Endothelial cell of umbilical vein (primary cell): ENCODE data around the gene VRK1. TPM values are rescaled to one million over a fixed set of nuclear protein-coding genes. Genes with fewer than 3 reads are reported as not detected.

Source experiments
- BruUV-seq: library from RNA; stranded (reverse); fragments of 400-500 nt; replicated peaks from 2 replicates; lab custom pipeline; 2021; lab: Mats Ljungman, UMichigan
- CTCF ChIA-PET: fragments of 300-600, 350-600 bp; sonication (Branson Sonifier 250); formaldehyde crosslinking; loops from one replicate; lab custom pipeline; 2021; ENCODE audit warnings: antibody characterized with exemption, inconsistent platforms; lab: Charles Lee
- POLR2A ChIA-PET: fragments of 300-600, 350-600 bp; sonication (Branson Sonifier 250); formaldehyde crosslinking; loops from one replicate; lab custom pipeline; 2021; ENCODE audit warnings: antibody characterized with exemption, inconsistent platforms; lab: Charles Lee
- DNase-seq: peaks from one replicate; pipeline ENCODE4 v3.0.0-alpha.2; 2011; ENCODE audit warnings: low read depth, low spot score
- FAIRE-seq: peaks from 2 replicates; lab custom pipeline; 2011; peaks lifted over from hg19 to GRCh38; lab: Jason Lieb, UNC
- H2AFZ ChIP-seq: 2 replicates; pipeline ENCODE4 v1.6.0; 2012; ENCODE audit warnings: low read depth, low read length, control low read depth, inconsistent platforms
- H3K27ac ChIP-seq: 2 replicates; pipeline ENCODE4 v1.5.1; 2011; ENCODE audit warnings: low read depth, mild to moderate bottlenecking, control low read depth, low read length, moderate library complexity; ENCODE audit not compliant: insufficient read depth
- H3K27me3 ChIP-seq, 2 experiments: 2 replicates each; pipeline versions ENCODE4 v1.6.0 to v1.6.1; 2011; ENCODE audit warnings: low read length in 2 of 2, mixed read lengths in 1 of 2; ENCODE audit not compliant: control insufficient read depth in 2 of 2, insufficient read depth in 2 of 2
- H3K36me3 ChIP-seq, 2 experiments: 2 replicates in 1 of 2; 3 replicates in 1 of 2; pipeline ENCODE4 v1.5.1; 2011; ENCODE audit warnings: low read length in 2 of 2, mild to moderate bottlenecking in 1 of 2, moderate library complexity in 1 of 2; ENCODE audit not compliant: control insufficient read depth in 2 of 2, insufficient read depth in 2 of 2; ENCODE audit errors: extremely low read depth in 1 of 2
- H3K4me1 ChIP-seq: 3 replicates; pipeline ENCODE4 v1.5.1; 2011; ENCODE audit warnings: mild to moderate bottlenecking, low read length; ENCODE audit not compliant: control insufficient read depth, insufficient read depth; ENCODE audit errors: extremely low read depth
- H3K4me2 ChIP-seq: 2 replicates; pipeline ENCODE4 v1.6.1; 2011; ENCODE audit warnings: low read length, control low read depth, mixed read lengths; ENCODE audit not compliant: insufficient read depth
- H3K4me3 ChIP-seq, 3 experiments: fragments of 200-600 bp in 1 of 3; sonication (generic), shearing (Covaris generic) in 1 of 3; replicated peaks in 1 of 3; 2 replicates each; pipeline ENCODE4 v1.5.1; 2011 to 2016; ENCODE audit warnings: control low read depth in 3 of 3, low read length in 3 of 3, mild to moderate bottlenecking in 2 of 3, inconsistent platforms in 1 of 3, low read depth in 1 of 3, moderate library complexity in 1 of 3; ENCODE audit not compliant: insufficient read depth in 1 of 3
- H3K79me2 ChIP-seq: 2 replicates; pipeline ENCODE4 v1.6.0; 2012; ENCODE audit warnings: low read length, inconsistent platforms; ENCODE audit not compliant: control insufficient read depth, insufficient read depth
- H3K9ac ChIP-seq: replicated peaks from 2 replicates; pipeline ENCODE3; 2011; ENCODE audit warnings: low read length, control low read depth; ENCODE audit not compliant: insufficient read depth; ENCODE audit errors: extremely low read depth
- H3K9me1 ChIP-seq: replicated peaks from 3 replicates; pipeline ENCODE4 v1.6.0; 2011; ENCODE audit warnings: mild to moderate bottlenecking, low read length; ENCODE audit not compliant: control insufficient read depth, insufficient read depth; ENCODE audit errors: extremely low read depth
- H3K9me3 ChIP-seq: replicated peaks from 2 replicates; pipeline ENCODE4 v1.5.1; 2012; ENCODE audit warnings: low read length, inconsistent platforms; ENCODE audit not compliant: control insufficient read depth, insufficient read depth
- H4K20me1 ChIP-seq: replicated peaks from 2 replicates; pipeline ENCODE3; 2011; ENCODE audit warnings: mild to moderate bottlenecking, low read length; ENCODE audit not compliant: control insufficient read depth, insufficient read depth; ENCODE audit errors: extremely low read depth
- CTCF ChIP-seq, 2 donors: IDR thresholded peaks; 1 replicate in 1 of 2; 2 replicates in 1 of 2; pipeline ENCODE4 v1.5.1; 2011; ENCODE audit warnings: low read length in 2 of 2, mild to moderate bottlenecking in 2 of 2, moderate library complexity in 2 of 2, control low read depth in 1 of 2, inconsistent platforms in 1 of 2, low read depth in 1 of 2; ENCODE audit not compliant: insufficient read depth in 1 of 2; ENCODE audit errors: extremely low read depth in 1 of 2
- EZH2 ChIP-seq: IDR thresholded peaks from 2 replicates; pipeline ENCODE4 v1.6.1; 2012; ENCODE audit warnings: borderline replicate concordance, low read depth, mild to moderate bottlenecking, moderate library complexity, low read length, inconsistent platforms; ENCODE audit not compliant: severe bottlenecking
- FOS ChIP-seq: IDR thresholded peaks from 2 replicates; pipeline ENCODE4 v1.6.1; 2011; ENCODE audit warnings: mild to moderate bottlenecking, low read length, moderate library complexity, borderline replicate concordance; ENCODE audit not compliant: insufficient read depth
- GATA2 ChIP-seq: IDR thresholded peaks from 2 replicates; pipeline ENCODE4 v1.7.0; 2011; ENCODE audit warnings: low read depth, mild to moderate bottlenecking, moderate library complexity, mixed read lengths, low read length; ENCODE audit not compliant: insufficient read length, insufficient read depth
- JUN ChIP-seq: IDR thresholded peaks from 2 replicates; pipeline ENCODE4 v1.6.1; 2011; ENCODE audit warnings: borderline replicate concordance, low read depth; ENCODE audit not compliant: insufficient read length, insufficient read depth
- MYC ChIP-seq: IDR thresholded peaks from one replicate; pipeline ENCODE4 v1.6.1; 2011; ENCODE audit warnings: mild to moderate bottlenecking, low read depth, low read length
- POLR2A ChIP-seq: IDR thresholded peaks from 2 replicates; pipeline ENCODE4 v1.6.1; 2012; ENCODE audit warnings: low read depth, mild to moderate bottlenecking, control low read depth, low read length
- POLR2AphosphoS5 ChIP-seq: IDR thresholded peaks from 2 replicates; pipeline ENCODE4 v1.6.1; 2012; ENCODE audit warnings: low read depth, mild to moderate bottlenecking, control low read depth, low read length, moderate library complexity; ENCODE audit not compliant: insufficient read depth
- dilution Hi-C: fragments of 300-500 bp; cut with MboI; formaldehyde crosslinking; loops from one replicate; pipeline ENCODE4 v1.15.0; 2019; ENCODE audit warnings: low sequenced_read_pairs; ENCODE audit not compliant: extremely low pct_ligation_motif_present
- intact Hi-C: fragments of 100-400 bp; cut with micrococcal nuclease; formaldehyde crosslinking; loops from one replicate; pipeline ENCODE4 v1.10.0; 2022
- polyA plus RNA-seq, 4 experiments: library from polyadenylated mRNA; depleted of rRNA in 3 of 4; stranded (reverse) in 3 of 4; unstranded in 1 of 4; fragments of >200 nt; gene quantifications; 2 replicates each; pipeline versions ENCODE4 v1.2.1 to v1.2.3, GENCODE V29; 2011 to 2012; ENCODE audit warnings: missing spikeins in 1 of 4
- total RNA-seq: library from RNA; stranded (reverse); gene quantifications from 2 replicates; pipeline ENCODE4 v1.2.3, GENCODE V29; 2021
- TF ChIP-seq, protein P1 (sequence below): IDR thresholded peaks from 2 replicates; pipeline ENCODE4 v1.6.1; 2011; ENCODE audit not compliant: insufficient read depth, insufficient read length

VRK1 gene
- total and polyA plus RNA-seq, 2 donors (not counting 3 experiments of a cell fraction or from before 2014, with no cell fraction given), result 7.1 to 31.7 TPM

DNA sequence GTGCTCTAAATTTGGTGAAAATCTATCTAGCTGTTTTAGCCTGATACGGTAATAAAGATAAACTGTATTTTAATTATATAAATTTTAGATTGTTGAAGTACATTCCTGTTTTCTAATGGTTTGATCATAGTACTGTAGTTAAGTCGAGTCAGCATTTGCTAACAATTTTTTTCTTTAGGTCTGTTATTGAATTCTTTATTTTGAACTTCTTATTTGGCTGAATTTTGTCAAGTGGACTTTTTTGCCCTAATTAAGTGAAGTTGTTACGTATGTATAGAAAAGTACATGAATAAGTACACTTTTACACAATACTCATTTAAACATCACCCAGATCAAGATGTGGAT, 66.8 kb downstream of the VRK1 start:
- H2AFZ ChIP-seq, result no peak overlapping the region
- H3K36me3 ChIP-seq, result peaks cover 0 to 2% of the 10 kb centered on the region in 2 experiments
- BruUV-seq, result no TSS peak
- no peaks in the 10 kb centered on the region for H4K20me1 ChIP-seq
- ChIA-PET POLR2A (no interaction called here), CTCF (interaction anchor here (8.0 kb wide), 1 partner anchor 11 kb away, joined by 85 read pairs; no protein-coding TSS in a partner anchor)
- H3K9me1 ChIP-seq, result no peaks in the 10 kb centered on the region
- H3K9me3 ChIP-seq, result no peaks in the 10 kb centered on the region
- H3K9ac ChIP-seq, result no peak overlapping the region
- H3K4me2 ChIP-seq, result no peak overlapping the region
- FAIRE-seq, result no peak
- H3K4me3 ChIP-seq, result no peak overlapping the region
- TF ChIP-seq CTCF (IDR thresholded peaks at IDR 0.05; ENCODE audit: extremely low read depth in 1 of 2, insufficient read depth in 1 of 2, low read depth in 1 of 2, low read length in 2 of 2), result no peak
- dilution Hi-C loops, result no loop called here
- no peaks in the 10 kb centered on the region for H3K27me3 ChIP-seq
- no peaks in the 10 kb centered on the region for H3K4me1 ChIP-seq
- no peak for DNase-seq
- H3K79me2 ChIP-seq, result peaks cover 2% of the 10 kb centered on the region
- intact Hi-C loops, result no loop called here
- no peak overlapping the region for H3K27ac ChIP-seq

DNA sequence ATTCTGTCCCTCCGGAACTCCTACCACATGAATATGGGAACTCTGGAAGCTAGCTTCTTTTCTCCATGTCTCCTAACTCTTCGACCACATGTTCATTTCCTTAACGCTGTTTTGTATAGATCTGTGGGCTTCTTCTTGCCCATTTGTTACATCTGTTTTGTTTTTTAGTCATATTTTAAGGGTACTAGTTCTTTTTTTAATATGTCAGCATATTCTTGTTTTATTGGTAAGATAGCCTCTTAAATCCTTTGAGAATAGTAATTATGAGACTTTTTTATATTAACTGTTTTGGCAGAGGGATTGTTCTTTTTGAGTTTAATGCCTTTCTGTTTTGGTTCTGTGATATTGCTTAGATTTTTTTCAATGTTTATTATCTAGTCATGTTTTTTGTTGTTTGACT, 70.5 kb downstream of the VRK1 start:
- FAIRE-seq (no peak), DNase-seq (no peak)
- Histone ChIP-seq H3K9me3 (no peaks in the 10 kb centered on the region), H3K4me2 (no peak overlapping the region), H4K20me1 (no peaks in the 10 kb centered on the region), H3K4me1 (no peaks in the 10 kb centered on the region), H3K4me3 (no peak overlapping the region), H3K27me3 (no peaks in the 10 kb centered on the region), H3K36me3 (peaks cover 0 to 2% of the 10 kb centered on the region in 2 experiments), H2AFZ (no peak overlapping the region), H3K79me2 (peaks cover 2% of the 10 kb centered on the region), H3K9ac (no peak overlapping the region), H3K9me1 (no peaks in the 10 kb centered on the region), H3K27ac (no peak overlapping the region)
- dilution Hi-C loops (no loop called here), intact Hi-C loops (no loop called here)
- ChIA-PET CTCF (interaction anchor here (1.2 to 8.0 kb wide), 3 partner anchors 9 to 23 kb away, joined by 5 to 85 read pairs (median 5); no protein-coding TSS in a partner anchor), POLR2A (no interaction called here)
- TF ChIP-seq, protein P1, sequence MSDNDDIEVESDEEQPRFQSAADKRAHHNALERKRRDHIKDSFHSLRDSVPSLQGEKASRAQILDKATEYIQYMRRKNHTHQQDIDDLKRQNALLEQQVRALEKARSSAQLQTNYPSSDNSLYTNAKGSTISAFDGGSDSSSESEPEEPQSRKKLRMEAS, result no peak
- no peak for TF ChIP-seq EZH2
- no peak for TF ChIP-seq POLR2A
- TF ChIP-seq JUN, result no peak
- no peak for TF ChIP-seq GATA2
- no peak for TF ChIP-seq CTCF (IDR thresholded peaks at IDR 0.05; ENCODE audit: extremely low read depth in 1 of 2, insufficient read depth in 1 of 2, low read depth in 1 of 2, low read length in 2 of 2)
- no peak for TF ChIP-seq MYC
- TF ChIP-seq POLR2AphosphoS5, result no peak
- no peak for TF ChIP-seq FOS
- no TSS peak for BruUV-seq
